CD14-positive monocyte (primary cell): ENCODE data around the gene TOLLIP. TPM values are rescaled to one million over a fixed set of nuclear protein-coding genes. Genes with fewer than 3 reads are reported as not detected.
"Not testable (repeated sequence)": the region's sequence is repeated elsewhere in the genome, so short reads cannot be mapped to it uniquely, and the experiment has no call there.

Experiments
- DNase-seq, 3 donors: peaks; one replicate each; pipeline ENCODE4 v3.0.0-alpha.2; 2011 to 2022
- H2AFZ ChIP-seq: 2 replicates; pipeline ENCODE4 v1.6.0; 2012; ENCODE audit warnings: mild to moderate bottlenecking, low read depth, low read length, inconsistent platforms; ENCODE audit not compliant: insufficient read depth, poor library complexity, severe bottlenecking
- H3K27ac ChIP-seq, 2 donors: 1 replicate in 1 of 2; 2 replicates in 1 of 2; pipeline ENCODE4 v1.5.1; 2012 to 2013; ENCODE audit warnings: low read length in 2 of 2, control low read depth in 1 of 2, inconsistent platforms in 1 of 2, low read depth in 1 of 2, mild to moderate bottlenecking in 1 of 2
- H3K27me3 ChIP-seq, 2 donors: one replicate each; pipeline versions ENCODE4 v1.6.0 to v1.6.1; 2011 to 2013; ENCODE audit warnings: low read length in 2 of 2; ENCODE audit not compliant: control insufficient read depth in 2 of 2, insufficient read depth in 2 of 2
- H3K36me3 ChIP-seq, 2 donors: replicated peaks in 1 of 2; 1 replicate in 1 of 2; 2 replicates in 1 of 2; pipeline versions ENCODE4 v1.5.1 to v1.6.1; 2012 to 2013; ENCODE audit warnings: low read length in 2 of 2, control low read depth in 1 of 2, inconsistent platforms in 1 of 2, mild to moderate bottlenecking in 1 of 2; ENCODE audit not compliant: insufficient read depth in 2 of 2, control insufficient read depth in 1 of 2
- H3K4me1 ChIP-seq, 2 donors: 1 replicate in 1 of 2; 2 replicates in 1 of 2; pipeline versions ENCODE4 v1.5.1 to v1.6.1; 2012 to 2013; ENCODE audit warnings: low read length in 2 of 2, control low read depth in 1 of 2, inconsistent platforms in 1 of 2, mild to moderate bottlenecking in 1 of 2, moderate library complexity in 1 of 2; ENCODE audit not compliant: insufficient read depth in 2 of 2, control insufficient read depth in 1 of 2
- H3K4me2 ChIP-seq: replicated peaks from 2 replicates; pipeline ENCODE3; 2012; ENCODE audit warnings: low read length, moderate library complexity, mild to moderate bottlenecking; ENCODE audit not compliant: poor library complexity, severe bottlenecking; ENCODE audit errors: extremely low read depth
- H3K4me3 ChIP-seq, 3 experiments: fragments of 200-600 bp in 1 of 3; sonication (generic) in 1 of 3; replicated peaks in 1 of 3; 1 replicate in 2 of 3; 2 replicates in 1 of 3; pipeline ENCODE4 v1.5.1; 2011 to 2013; ENCODE audit warnings: low read length in 3 of 3, mild to moderate bottlenecking in 3 of 3, control low read depth in 2 of 3, low read depth in 2 of 3, inconsistent platforms in 1 of 3, moderate library complexity in 1 of 3
- H3K79me2 ChIP-seq: 2 replicates; pipeline ENCODE4 v1.6.0; 2012; ENCODE audit warnings: mild to moderate bottlenecking, control low read depth, inconsistent platforms, low read length, moderate library complexity; ENCODE audit not compliant: insufficient read depth
- H3K9ac ChIP-seq: 2 replicates; pipeline ENCODE4 v1.6.0; 2017; ENCODE audit warnings: low read length, mild to moderate bottlenecking; ENCODE audit not compliant: insufficient read depth, poor library complexity, severe bottlenecking
- H3K9me3 ChIP-seq, 2 donors: replicated peaks in 1 of 2; 1 replicate in 1 of 2; 2 replicates in 1 of 2; pipeline versions ENCODE4 v1.5.1 to v1.6.1; 2012 to 2013; ENCODE audit warnings: low read length in 2 of 2, control low read depth in 1 of 2; ENCODE audit not compliant: control insufficient read depth in 1 of 2, insufficient read depth in 1 of 2
- H4K20me1 ChIP-seq: 2 replicates; pipeline ENCODE4 v1.6.0; 2012; ENCODE audit warnings: mild to moderate bottlenecking, low read length, control low read depth, moderate library complexity; ENCODE audit not compliant: insufficient read depth
- H3K27ac Mint-ChIP-seq, 7 donors: one replicate each; pipeline ENCODE4 v1.8.0; 2020; ENCODE audit warnings: mild to moderate bottlenecking in 7 of 7, mixed read lengths in 7 of 7, moderate library complexity in 6 of 7, inconsistent platforms in 2 of 7
- H3K27me3 Mint-ChIP-seq, 3 donors: one replicate each; pipeline ENCODE4 v1.8.0; 2021 to 2022; ENCODE audit warnings: low read depth in 3 of 3, mild to moderate bottlenecking in 3 of 3, mixed read lengths in 3 of 3, moderate library complexity in 3 of 3, inconsistent platforms in 1 of 3
- H3K36me3 Mint-ChIP-seq, 2 donors: one replicate each; pipeline ENCODE4 v1.8.0; 2020; ENCODE audit warnings: mixed read lengths in 2 of 2, inconsistent platforms in 1 of 2, mild to moderate bottlenecking in 1 of 2
- H3K4me1 Mint-ChIP-seq: one replicate; pipeline ENCODE4 v1.8.0; 2020; ENCODE audit warnings: mild to moderate bottlenecking, mixed read lengths
- H3K4me3 Mint-ChIP-seq, 2 donors: one replicate each; pipeline ENCODE4 v1.8.0; 2020; ENCODE audit warnings: mild to moderate bottlenecking in 2 of 2, mixed read lengths in 2 of 2, moderate library complexity in 1 of 2
- H3K9me3 Mint-ChIP-seq, 7 donors: one replicate each; pipeline ENCODE4 v1.8.0; 2020 to 2022; ENCODE audit warnings: mixed read lengths in 7 of 7, mild to moderate bottlenecking in 6 of 7, moderate library complexity in 6 of 7, inconsistent platforms in 2 of 7
- WGBS: methylation state at CpG from one replicate; pipeline ENCODE4 v1.1.5; 2013; ENCODE audit warnings: missing lambda C conversion rate; ENCODE audit not compliant: insufficient coverage; 5-methylcytosine and 5-hydroxymethylcytosine counted together
- intact Hi-C, 2 donors: fragments of 100-400 bp; cut with micrococcal nuclease; formaldehyde crosslinking; loops; one replicate each; pipeline versions ENCODE4 v1.15.0 to v1.15.1; 2023
- polyA plus RNA-seq, 3 donors: library from polyadenylated mRNA; depleted of rRNA in 1 of 3; unstranded in 2 of 3; stranded (reverse) in 1 of 3; fragments of 300-500 nt in 2 of 3; fragments of >200 nt in 1 of 3; fragmentation: Illumina TruSeq in 2 of 3; gene quantifications; 1 replicate in 2 of 3; 2 replicates in 1 of 3; pipeline ENCODE4 v1.2.3, GENCODE V29; 2012 to 2021

The TOLLIP gene
- polyA plus RNA-seq, 3 donors: 67.9 to 72.1 (median 71.7) TPM

DNA sequence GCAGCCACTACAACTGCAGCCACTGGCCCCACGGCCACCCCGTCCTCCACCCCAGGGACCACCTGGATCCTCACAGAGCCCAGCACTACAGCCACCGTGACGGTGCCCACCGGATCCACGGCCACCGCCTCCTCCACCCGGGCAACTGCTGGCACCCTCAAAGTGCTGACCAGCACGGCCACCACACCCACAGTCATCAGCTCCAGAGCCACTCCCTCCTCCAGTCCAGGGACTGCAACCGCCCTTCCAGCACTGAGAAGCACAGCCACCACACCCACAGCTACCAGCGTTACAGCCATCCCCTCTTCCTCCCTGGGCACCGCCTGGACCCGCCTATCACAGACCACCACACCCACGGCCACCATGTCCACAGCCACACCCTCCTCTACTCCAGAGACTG lies 63.1 kb downstream of the TOLLIP start:
- intact Hi-C loops, H3K36me3 Mint-ChIP-seq, H3K9ac ChIP-seq, H4K20me1 ChIP-seq, H3K27me3 Mint-ChIP-seq, H3K27me3 ChIP-seq, H3K4me2 ChIP-seq, H3K4me1 Mint-ChIP-seq, H3K27ac ChIP-seq, H3K4me1 ChIP-seq, H3K4me3 Mint-ChIP-seq, H3K4me3 ChIP-seq, H3K36me3 ChIP-seq, H2AFZ ChIP-seq, H3K27ac Mint-ChIP-seq, H3K79me2 ChIP-seq, DNase-seq: not testable (repeated sequence)
- H3K9me3 Mint-ChIP-seq: peaks cover 58 to 75% (median 63%) of the 10 kb centered on the region in 7 donors
- 98% methylated on average over 9 of the region's 14 CpGs for WGBS
- H3K9me3 ChIP-seq: peaks cover 23 to 70% of the 10 kb centered on the region in 2 donors

- H3K4me1 Mint-ChIP-seq, H3K4me1 ChIP-seq, intact Hi-C loops, H4K20me1 ChIP-seq, H3K27me3 ChIP-seq, H3K27ac Mint-ChIP-seq, H2AFZ ChIP-seq, H3K4me3 ChIP-seq, H3K27ac ChIP-seq, H3K4me3 Mint-ChIP-seq, H3K79me2 ChIP-seq, H3K36me3 Mint-ChIP-seq, H3K4me2 ChIP-seq, DNase-seq, H3K27me3 Mint-ChIP-seq, H3K36me3 ChIP-seq, H3K9ac ChIP-seq: not testable (repeated sequence)
- H3K9me3 Mint-ChIP-seq: peaks cover 57 to 70% (median 60%) of the 10 kb centered on the region in 7 donors
- 100% methylated on average over 6 of the region's 14 CpGs for WGBS
- H3K9me3 ChIP-seq: peaks cover 20 to 70% of the 10 kb centered on the region in 2 donors
Measured at GRCh38 chr11:1245717-1246116, 63.7 kb downstream of the TOLLIP start.

DNA sequence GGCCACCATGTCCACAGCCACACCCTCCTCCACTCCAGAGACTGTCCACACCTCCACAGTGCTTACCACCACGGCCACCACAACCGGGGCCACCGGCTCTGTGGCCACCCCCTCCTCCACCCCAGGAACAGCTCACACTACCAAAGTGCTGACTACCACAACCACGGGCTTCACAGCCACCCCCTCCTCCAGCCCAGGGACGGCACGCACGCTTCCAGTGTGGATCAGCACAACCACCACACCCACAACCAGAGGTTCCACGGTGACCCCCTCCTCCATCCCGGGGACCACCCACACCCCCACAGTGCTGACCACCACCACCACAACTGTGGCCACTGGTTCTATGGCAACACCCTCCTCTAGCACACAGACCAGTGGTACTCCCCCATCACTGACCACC lies 64.9 kb downstream of the TOLLIP start:
- H3K27ac Mint-ChIP-seq, H3K27me3 Mint-ChIP-seq, H3K27me3 ChIP-seq, H3K9ac ChIP-seq, H3K4me2 ChIP-seq, H3K4me1 ChIP-seq, H3K79me2 ChIP-seq, intact Hi-C loops, DNase-seq, H4K20me1 ChIP-seq, H3K36me3 Mint-ChIP-seq, H3K4me3 Mint-ChIP-seq, H3K4me1 Mint-ChIP-seq, H2AFZ ChIP-seq, H3K27ac ChIP-seq, H3K4me3 ChIP-seq, H3K36me3 ChIP-seq: not testable (repeated sequence)
- peaks cover 48 to 59% (median 50%) of the 10 kb centered on the region in 7 donors for H3K9me3 Mint-ChIP-seq
- WGBS: 100% methylated on average over 3 of the region's 9 CpGs
- peaks cover 16 to 63% of the 10 kb centered on the region in 2 donors for H3K9me3 ChIP-seq

GRCh38 chr11:1243521-1243920 lies 65.9 kb downstream of the TOLLIP start:
- H3K9me3 ChIP-seq: peaks cover 15 to 57% of the 10 kb centered on the region in 2 donors
- H3K9ac ChIP-seq, H3K27ac Mint-ChIP-seq, DNase-seq, H3K36me3 Mint-ChIP-seq, H3K4me3 ChIP-seq, H3K27me3 Mint-ChIP-seq, H3K79me2 ChIP-seq, H3K4me3 Mint-ChIP-seq, H3K27me3 ChIP-seq, H3K27ac ChIP-seq, H3K4me1 Mint-ChIP-seq, intact Hi-C loops, H2AFZ ChIP-seq, H4K20me1 ChIP-seq, H3K36me3 ChIP-seq, H3K4me2 ChIP-seq, H3K4me1 ChIP-seq: not testable (repeated sequence)
- peaks cover 45 to 53% (median 48%) of the 10 kb centered on the region in 7 donors for H3K9me3 Mint-ChIP-seq
- WGBS: no CpG with 5 or more reads among the region's 18 CpGs
